CD4-positive, alpha-beta T cell treated with Interleukin-17A for 4 hours (primary cell): ENCODE results near the gene HS6ST1.
A peak's percentile ranks its signal among the peaks of the same experiment; 100 is the strongest.

Experiments used
- DNase-seq: peaks from one replicate; pipeline ENCODE4 v3.0.0-alpha.2; 2020; ENCODE audit warnings: mixed read lengths

The HS6ST1 gene

GRCh38 chr2:128310094-128310716 lies 8.5 kb downstream of the HS6ST1 start:
- DNase-seq, result peak; percentile 1

GRCh38 chr2:128309280-128310093 lies 9.2 kb downstream of the HS6ST1 start:
- no peak for DNase-seq

- DNase-seq, result peak; percentile 1
Measured at GRCh38 chr2:128308889-128309279, 9.8 kb downstream of the HS6ST1 start.

- DNase-seq, result no peak
Measured at GRCh38 chr2:128308284-128308731, 10.4 kb downstream of the HS6ST1 start.

- DNase-seq, result peak; percentile 1
Measured at GRCh38 chr2:128307595-128307994, 11.1 kb downstream of the HS6ST1 start.

GRCh38 chr2:128306931-128307460 lies 11.7 kb downstream of the HS6ST1 start:
- no peak for DNase-seq

GRCh38 chr2:128306081-128306930 lies 12.4 kb downstream of the HS6ST1 start:
- DNase-seq, result no peak

GRCh38 chr2:128305555-128306080 lies 13.1 kb downstream of the HS6ST1 start:
- DNase-seq, result no peak

- DNase-seq, result no peak
Measured at GRCh38 chr2:128304715-128305554, 13.7 kb downstream of the HS6ST1 start.

- DNase-seq, result no peak
Measured at GRCh38 chr2:128304330-128304714, 14.3 kb downstream of the HS6ST1 start.

GRCh38 chr2:128303911-128304310 lies 14.8 kb downstream of the HS6ST1 start:
- DNase-seq, result no peak

- no peak for DNase-seq
Measured at GRCh38 chr2:128303095-128303791, 15.4 kb downstream of the HS6ST1 start.

GRCh38 chr2:128302744-128303067 lies 16.0 kb downstream of the HS6ST1 start:
- DNase-seq, result no peak

- no peak for DNase-seq
Measured at GRCh38 chr2:128302011-128302743, 16.5 kb downstream of the HS6ST1 start.

GRCh38 chr2:128301501-128301966 lies 17.1 kb downstream of the HS6ST1 start:
- no peak for DNase-seq

- DNase-seq, result no peak
Measured at GRCh38 chr2:128301021-128301420, 17.6 kb downstream of the HS6ST1 start.

- no peak for DNase-seq
Measured at GRCh38 chr2:128300151-128301020, 18.3 kb downstream of the HS6ST1 start.

GRCh38 chr2:128299628-128300027 lies 19.0 kb downstream of the HS6ST1 start:
- no peak for DNase-seq

- no peak for DNase-seq
Measured at GRCh38 chr2:128298846-128299507, 19.7 kb downstream of the HS6ST1 start.
